IPS-20b (cell line): Measurements from ENCODE around the gene CEP350.

ENCODE experiments used
- H3K27ac ChIP-seq: one replicate; pipeline ENCODE4 v1.5.1; 2013; ENCODE audit warnings: low read length
- H3K27me3 ChIP-seq: 2 replicates; pipeline ENCODE4 v1.6.1; 2013; ENCODE audit warnings: mild to moderate bottlenecking, low read length, inconsistent platforms; ENCODE audit not compliant: insufficient read depth
- H3K36me3 ChIP-seq: 2 replicates; pipeline ENCODE4 v1.6.1; 2013; ENCODE audit warnings: low read depth, mild to moderate bottlenecking, inconsistent platforms, low read length, moderate library complexity; ENCODE audit not compliant: insufficient read depth
- H3K4me1 ChIP-seq: 2 replicates; pipeline ENCODE4 v1.6.1; 2013; ENCODE audit warnings: mild to moderate bottlenecking, control low read depth, inconsistent platforms, low read length, moderate library complexity; ENCODE audit not compliant: insufficient read depth
- H3K4me3 ChIP-seq: 2 replicates; pipeline ENCODE4 v1.5.1; 2013; ENCODE audit warnings: mild to moderate bottlenecking, low read length, inconsistent platforms
- H3K9ac ChIP-seq: 2 replicates; pipeline ENCODE4 v1.6.1; 2013; ENCODE audit warnings: low read depth, mild to moderate bottlenecking, inconsistent platforms, low read length, moderate library complexity
- H3K9me3 ChIP-seq: 2 replicates; pipeline ENCODE4 v1.6.1; 2013; ENCODE audit warnings: mild to moderate bottlenecking, low read depth, low read length, inconsistent platforms; ENCODE audit not compliant: insufficient read depth

Gene CEP350

DNA sequence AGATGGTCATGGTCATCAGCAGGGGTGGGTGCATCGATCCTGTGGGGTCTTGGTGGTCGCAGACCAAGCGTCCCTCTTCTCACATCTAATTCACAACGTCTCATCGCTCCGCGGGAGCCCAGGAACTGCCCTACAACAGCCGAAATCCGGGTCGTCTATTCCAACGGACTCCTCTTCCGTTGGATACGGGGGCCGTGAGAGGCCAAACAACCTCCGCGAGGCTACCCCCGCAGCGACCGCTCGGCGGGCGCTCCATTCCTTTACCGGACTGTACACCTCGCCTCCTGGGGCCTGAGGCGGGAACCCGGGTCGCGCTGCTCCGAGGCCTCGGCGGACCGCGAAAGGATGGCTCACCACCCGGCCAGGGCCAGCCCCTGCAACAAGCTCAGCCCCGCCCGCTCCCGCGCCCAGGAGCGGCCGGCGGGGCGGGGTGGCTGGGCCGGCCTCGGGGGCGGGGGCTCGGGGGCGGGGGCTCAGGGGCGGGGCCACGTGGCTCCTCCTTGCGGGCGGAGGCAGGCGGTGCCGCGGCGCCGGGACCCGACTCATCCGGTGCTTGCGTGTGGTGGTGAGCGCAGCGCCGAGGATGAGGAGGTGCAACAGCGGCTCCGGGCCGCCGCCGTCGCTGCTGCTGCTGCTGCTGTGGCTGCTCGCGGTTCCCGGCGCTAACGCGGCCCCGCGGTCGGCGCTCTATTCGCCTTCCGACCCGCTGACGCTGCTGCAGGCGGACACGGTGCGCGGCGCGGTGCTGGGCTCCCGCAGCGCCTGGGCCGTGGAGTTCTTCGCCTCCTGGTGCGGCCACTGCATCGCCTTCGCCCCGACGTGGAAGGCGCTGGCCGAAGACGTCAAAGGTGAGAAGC lies 199.9 kb downstream of the CEP350 start, which contains the start of gene QSOX1:
Gene QSOX1 (plus strand): TSS at position 545 of the 857 bp plus-strand sequence. CDS start 39 bp downstream, at position 584.
- H3K4me1 ChIP-seq: no peaks in the 10 kb centered on the region; the same call in 1 of the 2 replicates
- no peaks in the 10 kb centered on the region for H3K36me3 ChIP-seq
- H3K4me3 ChIP-seq: peak within 1 kb of the TSS; percentile 77
- no peak within 1 kb of the TSS for H3K27ac ChIP-seq
- H3K27me3 ChIP-seq: peaks cover 53% of the 10 kb centered on the region
- H3K9me3 ChIP-seq: no peaks in the 10 kb centered on the region
- peak within 1 kb of the TSS; percentile 74 for H3K9ac ChIP-seq

DNA sequence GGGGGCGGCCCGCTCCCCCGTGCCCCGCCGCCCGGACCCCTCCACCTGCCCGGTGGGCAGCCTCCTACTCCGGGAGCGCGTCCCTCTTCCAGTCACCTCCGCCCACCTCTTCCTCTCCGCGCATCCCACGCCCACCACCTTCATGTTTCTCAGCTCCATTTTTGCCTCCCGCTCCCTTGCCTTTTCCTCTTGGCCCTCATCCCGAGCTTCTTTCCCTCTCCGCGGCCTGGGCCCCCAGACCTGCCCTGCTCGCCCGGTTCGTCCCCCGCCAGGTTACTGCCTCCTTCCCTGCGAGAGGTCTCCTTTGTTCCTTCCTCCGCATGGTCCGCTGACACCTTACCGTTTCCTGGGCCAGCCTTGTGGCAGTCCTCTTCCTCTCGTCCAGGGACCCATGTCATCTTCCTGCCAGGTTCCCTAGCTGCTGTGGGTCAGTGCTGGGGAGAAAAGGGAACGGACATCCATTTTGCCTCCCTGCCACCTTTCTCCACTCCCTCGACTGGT lies 200.6 kb downstream of the CEP350 start:
- Histone ChIP-seq H3K4me1 (peaks cover 6% of the 10 kb centered on the region), H3K9ac (peak overlapping the region; percentile 64; the same call in 1 of the 2 replicates), H3K9me3 (no peaks in the 10 kb centered on the region), H3K27ac (no peak overlapping the region), H3K27me3 (peaks cover 53% of the 10 kb centered on the region), H3K36me3 (no peaks in the 10 kb centered on the region), H3K4me3 (peak overlapping the region; percentile 73)

DNA sequence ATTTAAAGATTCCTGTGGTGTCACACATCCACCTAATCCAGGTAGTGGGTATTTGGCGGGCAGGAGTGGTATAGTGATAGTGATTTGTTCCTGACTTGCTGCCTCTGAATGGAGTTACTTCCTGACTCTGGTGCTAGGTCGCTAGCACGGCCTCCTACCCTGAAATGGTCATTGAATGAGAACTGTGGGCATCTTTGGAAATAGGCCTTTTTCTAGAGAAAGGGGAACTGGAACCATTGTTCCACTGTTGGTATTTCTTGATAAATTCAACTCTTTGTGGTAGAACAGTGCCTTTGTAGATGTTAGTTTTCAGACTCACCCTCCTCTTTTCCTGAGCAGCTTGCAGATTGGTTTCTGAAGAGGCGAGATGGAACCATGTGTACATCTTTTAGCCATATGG lies 201.6 kb downstream of the CEP350 start:
- peak overlapping the region; percentile 73 for H3K4me3 ChIP-seq
- no peak overlapping the region for H3K27ac ChIP-seq
- H3K36me3 ChIP-seq: no peaks in the 10 kb centered on the region
- peaks cover 12% of the 10 kb centered on the region for H3K4me1 ChIP-seq
- H3K9ac ChIP-seq: no peak overlapping the region
- peaks cover 44% of the 10 kb centered on the region for H3K27me3 ChIP-seq
- no peaks in the 10 kb centered on the region for H3K9me3 ChIP-seq

- Histone ChIP-seq H3K27ac (no peak overlapping the region), H3K9me3 (no peaks in the 10 kb centered on the region), H3K4me1 (peaks cover 14% of the 10 kb centered on the region), H3K9ac (no peak overlapping the region), H3K36me3 (no peaks in the 10 kb centered on the region), H3K4me3 (0 out of 2 replicates have a peak overlapping the region, but pooled peaks have one; percentile 73), H3K27me3 (peaks cover 40% of the 10 kb centered on the region)
These were observed 202.1 kb downstream of the CEP350 start for GRCh38 chr1:180156631-180157091.

DNA sequence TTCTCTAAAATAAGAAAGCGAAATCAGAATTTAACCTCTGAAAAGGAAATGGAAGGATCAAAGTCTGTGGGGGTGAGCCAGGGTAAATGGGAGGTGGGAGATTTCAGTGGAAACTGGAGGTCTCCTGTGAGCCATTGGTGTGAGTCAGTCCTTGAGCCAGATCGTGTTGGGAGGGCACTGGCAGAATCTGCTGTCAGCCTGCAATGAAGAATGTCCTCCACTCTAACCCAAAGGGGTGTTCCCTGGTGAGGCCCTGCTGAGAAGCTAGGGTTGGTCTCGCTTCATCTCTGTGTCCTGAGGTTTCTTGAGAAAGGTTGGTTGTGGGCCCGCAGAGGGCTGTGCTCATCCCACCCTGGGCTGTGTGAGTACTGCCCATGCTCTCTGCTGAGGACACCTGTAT lies 202.5 kb downstream of the CEP350 start:
- Histone ChIP-seq H3K36me3 (no peaks in the 10 kb centered on the region), H3K4me1 (peaks cover 14% of the 10 kb centered on the region), H3K9me3 (no peaks in the 10 kb centered on the region), H3K9ac (no peak overlapping the region), H3K27ac (no peak overlapping the region), H3K4me3 (no peak overlapping the region), H3K27me3 (peaks cover 35% of the 10 kb centered on the region)

DNA sequence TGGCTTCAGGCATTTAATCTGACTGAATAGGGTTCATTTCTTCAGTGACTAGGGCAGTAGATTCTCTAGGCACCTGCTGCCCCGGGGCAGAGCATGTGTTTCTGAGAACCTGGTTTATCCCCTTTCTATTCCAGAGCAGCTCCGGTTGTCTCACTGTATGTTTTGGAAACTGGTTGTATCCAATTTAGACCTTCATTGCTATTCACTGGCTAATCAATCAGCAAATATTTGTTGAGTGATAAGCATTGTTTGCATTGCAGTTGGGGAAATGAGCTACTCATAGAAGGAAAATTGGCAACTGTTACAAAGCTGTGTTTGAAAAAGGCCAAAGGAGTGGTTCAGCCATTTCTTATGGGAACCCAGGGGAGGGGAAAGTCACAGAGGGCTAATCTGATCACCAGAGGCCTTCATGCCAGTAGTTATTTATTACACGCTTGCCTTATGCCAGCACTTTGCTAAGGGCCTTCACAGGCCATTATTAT lies 203.0 kb downstream of the CEP350 start:
- H3K27ac ChIP-seq: no peak overlapping the region
- no peaks in the 10 kb centered on the region for H3K9me3 ChIP-seq
- peaks cover 14% of the 10 kb centered on the region for H3K4me1 ChIP-seq
- H3K27me3 ChIP-seq: peaks cover 30% of the 10 kb centered on the region
- H3K4me3 ChIP-seq: no peak overlapping the region
- no peak overlapping the region for H3K9ac ChIP-seq
- H3K36me3 ChIP-seq: no peaks in the 10 kb centered on the region

DNA sequence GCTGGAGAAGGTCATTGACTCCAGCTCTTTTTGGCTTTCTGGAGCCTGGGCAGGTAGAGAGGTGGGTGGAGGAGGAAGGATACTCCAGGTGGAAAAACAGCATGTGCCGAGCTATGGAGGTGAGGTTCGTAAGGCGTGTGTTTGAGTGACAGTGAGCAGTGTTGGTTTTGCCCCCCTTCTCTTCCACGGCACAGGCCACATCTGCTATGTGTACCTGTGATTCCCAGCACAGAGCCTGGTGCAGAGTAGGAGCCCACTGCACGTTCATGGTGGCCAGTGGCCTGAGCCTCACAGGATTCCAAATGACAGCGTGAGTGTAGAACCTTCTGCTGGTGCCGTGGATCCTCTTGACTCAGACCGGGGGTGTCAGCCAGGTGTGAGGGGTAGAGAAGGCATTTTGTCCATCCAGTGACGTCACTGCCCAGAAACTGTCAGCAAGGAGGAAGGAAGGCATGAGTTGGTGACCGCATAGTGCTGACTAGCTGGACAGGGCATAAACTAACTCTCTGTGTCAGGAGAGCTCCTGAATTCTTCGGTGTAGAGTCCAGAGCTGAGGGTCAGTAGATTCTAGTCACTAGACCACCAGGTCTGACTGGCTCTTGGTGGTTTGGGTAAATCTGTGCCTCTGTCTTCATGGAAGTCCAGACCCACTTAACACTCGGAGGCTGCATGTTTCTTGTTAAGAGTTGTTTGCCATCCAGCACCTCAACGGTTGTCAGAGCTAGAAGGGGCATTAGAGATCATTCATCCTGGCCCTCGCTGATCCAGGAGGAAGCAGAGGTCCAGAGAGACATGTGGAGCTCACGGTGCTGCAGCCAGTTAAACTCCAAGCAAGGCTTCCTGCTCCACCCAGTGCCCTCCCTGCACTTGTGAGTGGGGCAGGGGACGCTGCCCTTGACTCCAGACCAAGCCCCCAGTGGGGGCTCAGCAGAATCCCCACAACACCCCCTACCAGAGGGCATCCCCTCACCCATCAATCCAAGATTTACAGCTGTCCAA lies 203.8 kb downstream of the CEP350 start:
- H3K4me1 ChIP-seq: peaks cover 14% of the 10 kb centered on the region
- H3K4me3 ChIP-seq: no peak overlapping the region
- H3K9me3 ChIP-seq: no peaks in the 10 kb centered on the region
- H3K36me3 ChIP-seq: no peaks in the 10 kb centered on the region
- H3K27me3 ChIP-seq: peaks cover 22% of the 10 kb centered on the region
- no peak overlapping the region for H3K27ac ChIP-seq
- no peak overlapping the region for H3K9ac ChIP-seq

- H3K36me3 ChIP-seq: no peaks in the 10 kb centered on the region
- no peak overlapping the region for H3K4me3 ChIP-seq
- no peaks in the 10 kb centered on the region for H3K9me3 ChIP-seq
- no peak overlapping the region for H3K27ac ChIP-seq
- peaks cover 11% of the 10 kb centered on the region; the same call in 1 of the 2 replicates for H3K27me3 ChIP-seq
- peaks cover 14% of the 10 kb centered on the region for H3K4me1 ChIP-seq
- H3K9ac ChIP-seq: no peak overlapping the region
These were observed 205.7 kb downstream of the CEP350 start for GRCh38 chr1:180160357-180160756.

DNA sequence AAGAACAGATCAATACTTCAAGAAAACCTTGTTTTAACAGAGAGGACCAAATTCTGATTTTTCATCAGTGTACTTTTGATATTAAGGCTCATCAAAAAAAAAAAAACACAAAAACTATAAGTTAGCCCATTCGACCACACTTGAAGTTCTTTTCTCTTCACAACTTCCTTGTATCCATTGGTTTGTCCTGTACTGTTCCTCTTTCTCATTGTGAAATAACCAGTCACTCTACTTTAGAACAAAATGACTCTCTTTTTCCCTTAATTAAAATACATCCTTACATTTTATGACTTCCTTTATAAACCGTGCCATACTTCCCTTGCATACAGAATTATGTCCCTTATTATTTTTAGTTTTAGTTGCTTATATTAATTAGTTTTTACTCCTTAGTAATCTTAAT lies 208.4 kb downstream of the CEP350 start:
- Histone ChIP-seq H3K36me3 (no peaks in the 10 kb centered on the region), H3K9ac (no peak overlapping the region), H3K27ac (no peak overlapping the region), H3K4me1 (peaks cover 24% of the 10 kb centered on the region), H3K27me3 (no peaks in the 10 kb centered on the region), H3K4me3 (no peak overlapping the region), H3K9me3 (no peaks in the 10 kb centered on the region)
